OCI-LY7 (cell line): ENCODE data around the gene FADD. TPM values are rescaled to one million over a fixed set of nuclear protein-coding genes. Genes with fewer than 3 reads are reported as not detected.

Experiments used
- BruUV-seq: library from RNA; stranded (reverse); fragments of 400-500 nt; replicated peaks from 2 replicates; lab custom pipeline; 2021; lab: Mats Ljungman, UMichigan
- CTCF ChIA-PET: fragments of 300-600 bp; sonication (Branson Sonifier 250); formaldehyde crosslinking; loops from one replicate; lab custom pipeline; 2022; ENCODE audit warnings: antibody characterized with exemption; ENCODE audit not compliant: unreplicated experiment; lab: Charles Lee
- POLR2A ChIA-PET: fragments of 300-600 bp; sonication (Branson Sonifier 250); formaldehyde crosslinking; loops from one replicate; lab custom pipeline; 2022; ENCODE audit warnings: antibody characterized with exemption; lab: Charles Lee
- DNase-seq: peaks from one replicate; pipeline ENCODE4 v3.0.0-alpha.2; 2015; ENCODE audit warnings: low spot score
- H2AFZ ChIP-seq: fragments of 200-600 bp; sonication (generic), shearing (Covaris generic); 2 replicates; pipeline ENCODE4 v1.6.1; 2014; ENCODE audit warnings: mild to moderate bottlenecking, antibody characterized with exemption, low read length, moderate library complexity
- H3K27ac ChIP-seq: fragments of 200-600 bp; sonication (generic); 2 replicates; pipeline ENCODE4 v1.5.1; 2014; ENCODE audit warnings: mixed run types, low read depth, mild to moderate bottlenecking, moderate library complexity, low read length, inconsistent platforms; ENCODE audit not compliant: poor library complexity, severe bottlenecking
- H3K36me3 ChIP-seq: fragments of 200-600 bp; sonication (generic); 2 replicates; pipeline ENCODE4 v1.6.1; 2014; ENCODE audit warnings: mild to moderate bottlenecking, antibody characterized with exemption, low read length, moderate library complexity, mixed read lengths; ENCODE audit not compliant: insufficient read depth
- H3K4me1 ChIP-seq: fragments of 200-600 bp; sonication (generic); 2 replicates; pipeline ENCODE4 v1.5.1; 2014; ENCODE audit warnings: mild to moderate bottlenecking, low read length; ENCODE audit not compliant: insufficient read depth, poor library complexity, severe bottlenecking
- H3K4me2 ChIP-seq: fragments of 200-600 bp; sonication (generic); 2 replicates; pipeline ENCODE4 v1.6.1; 2014; ENCODE audit warnings: mild to moderate bottlenecking, low read length
- H3K4me3 ChIP-seq: fragments of 200-600 bp; sonication (generic); 2 replicates; pipeline ENCODE4 v1.5.1; 2014; ENCODE audit warnings: mild to moderate bottlenecking, low read depth, low read length; ENCODE audit not compliant: poor library complexity, severe bottlenecking
- H3K79me2 ChIP-seq: fragments of 200-600 bp; sonication (generic); 2 replicates; pipeline ENCODE4 v1.6.1; 2016; ENCODE audit warnings: low read depth, mild to moderate bottlenecking, low read length, moderate library complexity, mixed read lengths; ENCODE audit not compliant: insufficient read depth
- H3K9me2 ChIP-seq: fragments of 200-600 bp; sonication (generic); 2 replicates; pipeline ENCODE4 v1.6.1; 2016; ENCODE audit warnings: mild to moderate bottlenecking, low read length, mixed read lengths; ENCODE audit not compliant: insufficient read depth
- H3K9me3 ChIP-seq: fragments of 200-600 bp; sonication (generic); 2 replicates; pipeline ENCODE4 v1.6.1; 2014; ENCODE audit warnings: mild to moderate bottlenecking, mixed run types, low read length, mixed read lengths
- H4K20me1 ChIP-seq: fragments of 200-600 bp; sonication (generic); 2 replicates; pipeline ENCODE4 v1.6.1; 2014; ENCODE audit warnings: mild to moderate bottlenecking, antibody characterized with exemption, low read length, moderate library complexity, mixed read lengths; ENCODE audit not compliant: insufficient read depth
- EZH2phosphoT487 ChIP-seq: fragments of 200-600 bp; sonication (generic); IDR thresholded peaks from 2 replicates; pipeline ENCODE4 v1.6.1; 2018; ENCODE audit warnings: low read depth, borderline replicate concordance, mild to moderate bottlenecking, mixed run types, antibody characterized with exemption, low read length, moderate library complexity, mixed read lengths
- intact Hi-C: fragments of 100-400 bp; cut with micrococcal nuclease; formaldehyde crosslinking; loops from one replicate; pipeline ENCODE4 v1.10.0; 2022; ENCODE audit not compliant: unreplicated experiment
- total RNA-seq, 2 experiments: library from RNA; depleted of rRNA in 1 of 2; stranded (reverse); fragments of >200 nt in 1 of 2; shearing (Covaris generic) in 1 of 2; gene quantifications; 2 replicates each; pipeline ENCODE4 v1.2.3, GENCODE V29; 2014 to 2022
- TF ChIP-seq, protein P1 (sequence below): fragments of 200-600 bp; sonication (generic); conservative IDR thresholded peaks from 2 replicates; pipeline ENCODE4 v1.5.1; 2014; ENCODE audit warnings: mild to moderate bottlenecking, antibody characterized with exemption, low read length, moderate library complexity, mixed read lengths

FADD gene
- total RNA-seq, 2 experiments from 2014 or later, result 32.9 to 34.1 TPM

DNA sequence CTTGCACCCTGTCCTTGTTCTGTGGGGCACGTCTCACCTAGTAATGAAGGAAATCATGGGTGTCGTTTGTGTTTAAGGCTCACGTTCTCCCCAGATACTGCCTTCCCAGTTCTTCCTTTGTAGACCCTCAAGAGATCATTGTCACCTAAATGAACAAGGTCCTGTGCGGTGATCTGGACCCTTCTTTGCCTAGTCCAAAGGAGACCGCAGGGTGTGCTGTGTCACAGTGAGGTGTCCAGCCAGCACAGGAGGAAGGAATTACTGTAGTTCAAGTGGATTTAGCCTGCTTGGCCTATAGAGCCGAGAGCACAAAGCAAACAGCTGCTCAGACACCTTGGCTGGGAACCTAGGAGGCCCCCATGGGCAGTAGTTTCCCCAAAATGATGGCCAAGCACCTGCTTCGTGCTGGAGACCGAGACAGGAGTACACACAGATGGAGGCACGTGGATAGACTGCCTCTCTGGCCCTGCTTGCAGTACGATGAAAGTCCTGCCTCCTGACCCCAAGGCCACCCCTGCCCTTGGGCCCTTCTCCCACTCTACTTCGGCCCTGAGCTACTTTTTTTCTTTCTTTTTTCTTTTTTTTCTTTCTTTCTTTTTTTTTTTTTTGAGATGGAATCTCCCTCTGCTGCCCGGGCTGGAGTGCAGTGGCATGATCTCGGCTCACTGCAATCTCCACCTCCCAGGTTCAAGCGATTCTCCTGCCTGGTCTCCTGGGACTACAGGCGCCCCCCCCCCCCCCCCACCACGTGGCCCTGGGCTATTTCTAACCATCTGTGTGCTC, 48.0 kb downstream of the FADD start:
- no peak overlapping the region for H3K4me3 ChIP-seq
- no peaks in the 10 kb centered on the region for H3K9me2 ChIP-seq
- no TSS peak for BruUV-seq
- no peak overlapping the region for H3K4me2 ChIP-seq
- H3K4me1 ChIP-seq, result no peaks in the 10 kb centered on the region
- H3K79me2 ChIP-seq, result no peaks in the 10 kb centered on the region
- no peaks in the 10 kb centered on the region for H4K20me1 ChIP-seq
- H3K9me3 ChIP-seq, result no peaks in the 10 kb centered on the region
- no peaks in the 10 kb centered on the region for H3K36me3 ChIP-seq
- no peak overlapping the region for H3K27ac ChIP-seq
- no peak overlapping the region for H2AFZ ChIP-seq
- no peak for TF ChIP-seq EZH2phosphoT487
- TF ChIP-seq, protein P1, sequence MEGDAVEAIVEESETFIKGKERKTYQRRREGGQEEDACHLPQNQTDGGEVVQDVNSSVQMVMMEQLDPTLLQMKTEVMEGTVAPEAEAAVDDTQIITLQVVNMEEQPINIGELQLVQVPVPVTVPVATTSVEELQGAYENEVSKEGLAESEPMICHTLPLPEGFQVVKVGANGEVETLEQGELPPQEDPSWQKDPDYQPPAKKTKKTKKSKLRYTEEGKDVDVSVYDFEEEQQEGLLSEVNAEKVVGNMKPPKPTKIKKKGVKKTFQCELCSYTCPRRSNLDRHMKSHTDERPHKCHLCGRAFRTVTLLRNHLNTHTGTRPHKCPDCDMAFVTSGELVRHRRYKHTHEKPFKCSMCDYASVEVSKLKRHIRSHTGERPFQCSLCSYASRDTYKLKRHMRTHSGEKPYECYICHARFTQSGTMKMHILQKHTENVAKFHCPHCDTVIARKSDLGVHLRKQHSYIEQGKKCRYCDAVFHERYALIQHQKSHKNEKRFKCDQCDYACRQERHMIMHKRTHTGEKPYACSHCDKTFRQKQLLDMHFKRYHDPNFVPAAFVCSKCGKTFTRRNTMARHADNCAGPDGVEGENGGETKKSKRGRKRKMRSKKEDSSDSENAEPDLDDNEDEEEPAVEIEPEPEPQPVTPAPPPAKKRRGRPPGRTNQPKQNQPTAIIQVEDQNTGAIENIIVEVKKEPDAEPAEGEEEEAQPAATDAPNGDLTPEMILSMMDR, result no peak
- DNase-seq, result no peak
- CTCF ChIA-PET, result no interaction called here
- intact Hi-C loops, result no loop called here
- POLR2A ChIA-PET, result interaction anchor here (0.6 kb wide), 1 partner anchor 1923 kb away, joined by 3 read pairs; no protein-coding TSS in a partner anchor

DNA sequence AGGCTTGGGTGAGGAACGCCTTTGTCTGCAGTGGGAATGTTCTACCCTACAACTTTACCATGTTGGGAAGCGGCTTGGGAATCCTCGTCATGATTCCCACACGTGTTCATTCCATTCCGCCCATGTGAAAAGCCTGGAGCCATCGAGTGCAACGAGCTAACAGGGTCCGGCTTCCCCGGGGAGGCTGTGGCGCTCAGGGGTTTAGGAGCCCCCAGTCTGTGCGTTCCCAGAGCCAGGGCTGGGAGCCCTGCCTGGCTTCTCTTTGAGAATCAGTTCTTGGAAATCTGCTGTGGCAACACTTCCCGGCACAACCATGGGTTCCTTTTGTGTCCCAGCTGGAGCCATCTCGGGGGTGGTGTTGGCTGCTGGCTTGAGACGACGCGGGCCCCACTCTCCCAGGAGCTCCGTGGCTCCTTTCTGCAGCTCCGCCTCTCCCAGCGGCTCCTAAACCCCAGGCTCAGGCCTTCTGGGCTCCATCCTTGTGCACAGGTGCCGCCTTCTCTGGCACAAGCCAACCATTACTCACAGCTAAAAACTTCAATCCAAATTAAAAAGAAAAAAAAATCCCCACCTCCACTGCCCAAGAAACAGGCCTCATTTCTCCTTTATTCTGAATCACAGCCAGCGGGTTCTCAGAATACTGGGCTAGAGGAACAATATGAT, 48.7 kb downstream of the FADD start:
- Histone ChIP-seq H3K9me3 (no peaks in the 10 kb centered on the region), H2AFZ (no peak overlapping the region), H3K4me1 (no peaks in the 10 kb centered on the region), H3K27ac (no peak overlapping the region), H3K9me2 (no peaks in the 10 kb centered on the region), H4K20me1 (no peaks in the 10 kb centered on the region), H3K36me3 (no peaks in the 10 kb centered on the region), H3K4me2 (no peak overlapping the region), H3K79me2 (no peaks in the 10 kb centered on the region), H3K4me3 (no peak overlapping the region)
- no peak for DNase-seq
- CTCF ChIA-PET, result no interaction called here
- BruUV-seq, result no TSS peak
- no peak for TF ChIP-seq EZH2phosphoT487
- TF ChIP-seq, protein P1, result no peak
- POLR2A ChIA-PET, result interaction anchor here (0.5 kb wide), 1 partner anchor 1201 kb away, joined by 3 read pairs; the partner anchor contains the start of gene NADSYN1
- intact Hi-C loops, result no loop called here
